CD14-positive monocyte (primary cell): ENCODE data around the gene REL. TPM values are rescaled to one million over a fixed set of nuclear protein-coding genes. Genes with fewer than 3 reads are reported as not detected.

Experiments
- DNase-seq, 3 donors: peaks; one replicate each; pipeline ENCODE4 v3.0.0-alpha.2; 2011 to 2022
- H2AFZ ChIP-seq: 2 replicates; pipeline ENCODE4 v1.6.0; 2012; ENCODE audit warnings: mild to moderate bottlenecking, low read depth, low read length, inconsistent platforms; ENCODE audit not compliant: insufficient read depth, poor library complexity, severe bottlenecking
- H3K27ac ChIP-seq, 2 donors: 1 replicate in 1 of 2; 2 replicates in 1 of 2; pipeline ENCODE4 v1.5.1; 2012 to 2013; ENCODE audit warnings: low read length in 2 of 2, control low read depth in 1 of 2, inconsistent platforms in 1 of 2, low read depth in 1 of 2, mild to moderate bottlenecking in 1 of 2
- H3K27me3 ChIP-seq, 2 donors: one replicate each; pipeline versions ENCODE4 v1.6.0 to v1.6.1; 2011 to 2013; ENCODE audit warnings: low read length in 2 of 2; ENCODE audit not compliant: control insufficient read depth in 2 of 2, insufficient read depth in 2 of 2
- H3K36me3 ChIP-seq, 2 donors: replicated peaks in 1 of 2; 1 replicate in 1 of 2; 2 replicates in 1 of 2; pipeline versions ENCODE4 v1.5.1 to v1.6.1; 2012 to 2013; ENCODE audit warnings: low read length in 2 of 2, control low read depth in 1 of 2, inconsistent platforms in 1 of 2, mild to moderate bottlenecking in 1 of 2; ENCODE audit not compliant: insufficient read depth in 2 of 2, control insufficient read depth in 1 of 2
- H3K4me1 ChIP-seq, 2 donors: 1 replicate in 1 of 2; 2 replicates in 1 of 2; pipeline versions ENCODE4 v1.5.1 to v1.6.1; 2012 to 2013; ENCODE audit warnings: low read length in 2 of 2, control low read depth in 1 of 2, inconsistent platforms in 1 of 2, mild to moderate bottlenecking in 1 of 2, moderate library complexity in 1 of 2; ENCODE audit not compliant: insufficient read depth in 2 of 2, control insufficient read depth in 1 of 2
- H3K4me2 ChIP-seq: replicated peaks from 2 replicates; pipeline ENCODE3; 2012; ENCODE audit warnings: low read length, moderate library complexity, mild to moderate bottlenecking; ENCODE audit not compliant: poor library complexity, severe bottlenecking; ENCODE audit errors: extremely low read depth
- H3K4me3 ChIP-seq, 3 experiments: fragments of 200-600 bp in 1 of 3; sonication (generic) in 1 of 3; replicated peaks in 1 of 3; 1 replicate in 2 of 3; 2 replicates in 1 of 3; pipeline ENCODE4 v1.5.1; 2011 to 2013; ENCODE audit warnings: low read length in 3 of 3, mild to moderate bottlenecking in 3 of 3, control low read depth in 2 of 3, low read depth in 2 of 3, inconsistent platforms in 1 of 3, moderate library complexity in 1 of 3
- H3K79me2 ChIP-seq: 2 replicates; pipeline ENCODE4 v1.6.0; 2012; ENCODE audit warnings: mild to moderate bottlenecking, control low read depth, inconsistent platforms, low read length, moderate library complexity; ENCODE audit not compliant: insufficient read depth
- H3K9ac ChIP-seq: 2 replicates; pipeline ENCODE4 v1.6.0; 2017; ENCODE audit warnings: low read length, mild to moderate bottlenecking; ENCODE audit not compliant: insufficient read depth, poor library complexity, severe bottlenecking
- H3K9me3 ChIP-seq, 2 donors: replicated peaks in 1 of 2; 1 replicate in 1 of 2; 2 replicates in 1 of 2; pipeline versions ENCODE4 v1.5.1 to v1.6.1; 2012 to 2013; ENCODE audit warnings: low read length in 2 of 2, control low read depth in 1 of 2; ENCODE audit not compliant: control insufficient read depth in 1 of 2, insufficient read depth in 1 of 2
- H4K20me1 ChIP-seq: 2 replicates; pipeline ENCODE4 v1.6.0; 2012; ENCODE audit warnings: mild to moderate bottlenecking, low read length, control low read depth, moderate library complexity; ENCODE audit not compliant: insufficient read depth
- H3K27ac Mint-ChIP-seq, 7 donors: one replicate each; pipeline ENCODE4 v1.8.0; 2020; ENCODE audit warnings: mild to moderate bottlenecking in 7 of 7, mixed read lengths in 7 of 7, moderate library complexity in 6 of 7, inconsistent platforms in 2 of 7
- H3K27me3 Mint-ChIP-seq, 3 donors: one replicate each; pipeline ENCODE4 v1.8.0; 2021 to 2022; ENCODE audit warnings: low read depth in 3 of 3, mild to moderate bottlenecking in 3 of 3, mixed read lengths in 3 of 3, moderate library complexity in 3 of 3, inconsistent platforms in 1 of 3
- H3K36me3 Mint-ChIP-seq, 2 donors: one replicate each; pipeline ENCODE4 v1.8.0; 2020; ENCODE audit warnings: mixed read lengths in 2 of 2, inconsistent platforms in 1 of 2, mild to moderate bottlenecking in 1 of 2
- H3K4me1 Mint-ChIP-seq: one replicate; pipeline ENCODE4 v1.8.0; 2020; ENCODE audit warnings: mild to moderate bottlenecking, mixed read lengths
- H3K4me3 Mint-ChIP-seq, 2 donors: one replicate each; pipeline ENCODE4 v1.8.0; 2020; ENCODE audit warnings: mild to moderate bottlenecking in 2 of 2, mixed read lengths in 2 of 2, moderate library complexity in 1 of 2
- H3K9me3 Mint-ChIP-seq, 7 donors: one replicate each; pipeline ENCODE4 v1.8.0; 2020 to 2022; ENCODE audit warnings: mixed read lengths in 7 of 7, mild to moderate bottlenecking in 6 of 7, moderate library complexity in 6 of 7, inconsistent platforms in 2 of 7
- CTCF ChIP-seq: fragments of 200-600 bp; IDR thresholded peaks from one replicate; pipeline ENCODE4 v1.8.0; 2022; ENCODE audit warnings: antibody characterized with exemption, mild to moderate bottlenecking
- WGBS: methylation state at CpG from one replicate; pipeline ENCODE4 v1.1.5; 2013; ENCODE audit warnings: missing lambda C conversion rate; ENCODE audit not compliant: insufficient coverage; 5-methylcytosine and 5-hydroxymethylcytosine counted together
- intact Hi-C, 2 donors: fragments of 100-400 bp; cut with micrococcal nuclease; formaldehyde crosslinking; loops; one replicate each; pipeline versions ENCODE4 v1.15.0 to v1.15.1; 2023
- polyA plus RNA-seq, 3 donors: library from polyadenylated mRNA; depleted of rRNA in 1 of 3; unstranded in 2 of 3; stranded (reverse) in 1 of 3; fragments of 300-500 nt in 2 of 3; fragments of >200 nt in 1 of 3; fragmentation: Illumina TruSeq in 2 of 3; gene quantifications; 1 replicate in 2 of 3; 2 replicates in 1 of 3; pipeline ENCODE4 v1.2.3, GENCODE V29; 2012 to 2021

The REL gene
- polyA plus RNA-seq, 3 donors = 18.3 to 34.3 (median 20.3) TPM

- peaks cover 0 to 1% (median 0%) of the 10 kb centered on the region in 7 donors for H3K9me3 Mint-ChIP-seq
- no peak overlapping the region for H3K4me3 Mint-ChIP-seq
- Histone ChIP-seq H3K9me3 (no peaks in the 10 kb centered on the region), H3K27me3 (no peaks in the 10 kb centered on the region), H3K79me2 (no peaks in the 10 kb centered on the region), H3K9ac (no peak overlapping the region), H3K36me3 (no peaks in the 10 kb centered on the region), H3K27ac (no peak overlapping the region), H2AFZ (no peak overlapping the region), H3K4me1 (peaks cover 4 to 7% of the 10 kb centered on the region in 2 donors), H4K20me1 (no peaks in the 10 kb centered on the region), H3K4me3 (no peak overlapping the region), H3K4me2 (no peak overlapping the region)
- no peak overlapping the region for H3K27ac Mint-ChIP-seq
- 96% methylated on average over 32 of the region's 32 CpGs for WGBS
- H3K4me1 Mint-ChIP-seq = peaks cover 7% of the 10 kb centered on the region
- peaks cover 3 to 6% of the 10 kb centered on the region in 2 donors for H3K36me3 Mint-ChIP-seq
- no peak for DNase-seq
- intact Hi-C loops = no loop called here
- no peaks in the 10 kb centered on the region for H3K27me3 Mint-ChIP-seq
- no peak for TF ChIP-seq CTCF
These were observed 91.7 kb downstream of the REL start for GRCh38 chr2:60972889-60973656.

- Histone ChIP-seq H2AFZ (no peak overlapping the region), H3K36me3 (no peaks in the 10 kb centered on the region), H4K20me1 (no peaks in the 10 kb centered on the region), H3K4me3 (no peak overlapping the region), H3K4me2 (no peak overlapping the region), H3K27me3 (no peaks in the 10 kb centered on the region), H3K9ac (no peak overlapping the region), H3K9me3 (no peaks in the 10 kb centered on the region), H3K27ac (no peak overlapping the region), H3K79me2 (no peaks in the 10 kb centered on the region), H3K4me1 (peaks cover 4 to 7% of the 10 kb centered on the region in 2 donors)
- H3K27me3 Mint-ChIP-seq = no peaks in the 10 kb centered on the region
- intact Hi-C loops = no loop called here
- no peak for DNase-seq
- H3K27ac Mint-ChIP-seq = no peak overlapping the region
- H3K9me3 Mint-ChIP-seq = peaks cover 0 to 1% (median 0%) of the 10 kb centered on the region in 7 donors
- TF ChIP-seq CTCF = no peak
- peaks cover 3 to 6% of the 10 kb centered on the region in 2 donors for H3K36me3 Mint-ChIP-seq
- 94% methylated on average over 4 of the region's 5 CpGs for WGBS
- H3K4me1 Mint-ChIP-seq = peaks cover 7% of the 10 kb centered on the region
- no peak overlapping the region for H3K4me3 Mint-ChIP-seq
These were observed 92.3 kb downstream of the REL start for GRCh38 chr2:60973705-60974104.
